ENCODE results near the gene TM4SF1.

TM4SF1 gene

DNA sequence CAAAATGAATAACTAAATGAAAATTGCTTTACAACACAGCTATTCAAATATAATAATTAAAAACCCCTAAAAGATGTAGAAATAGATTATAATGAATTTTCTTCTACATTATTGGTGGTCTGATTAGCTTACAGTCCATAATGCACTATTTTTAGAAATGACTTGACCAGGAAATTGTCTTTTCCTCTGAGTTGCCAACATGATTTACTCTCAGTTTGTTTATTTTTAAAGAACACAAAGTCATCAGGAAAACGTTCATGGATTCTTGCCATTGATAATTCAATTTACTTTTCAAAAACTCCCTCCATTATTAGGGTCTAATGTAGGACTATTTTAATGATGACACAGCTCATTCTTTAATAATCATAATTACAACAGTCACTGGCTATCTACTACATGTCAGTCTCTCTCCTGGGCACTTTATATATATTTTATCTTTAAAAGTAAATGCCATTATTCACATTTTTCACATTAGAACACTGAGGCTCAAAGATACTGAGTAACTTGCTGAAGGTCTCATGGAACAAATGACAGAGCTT lies 45.2 kb downstream of the TM4SF1 start:
- no peak for TF ChIP-seq POLR2AphosphoS5 (IDR thresholded peaks at IDR 0.05; ENCODE audit: low read depth, low read length)
- no peak for TF ChIP-seq POLR2A (IDR thresholded peaks at IDR 0.05; ENCODE audit: low read depth, low read length)
- no peak for TF ChIP-seq TAF1 (IDR thresholded peaks at IDR 0.05; ENCODE audit: borderline replicate concordance, low read depth, low read length)
- no peak for DNase-seq (ENCODE audit: insufficient read length)
- no peak for FAIRE-seq

DNA sequence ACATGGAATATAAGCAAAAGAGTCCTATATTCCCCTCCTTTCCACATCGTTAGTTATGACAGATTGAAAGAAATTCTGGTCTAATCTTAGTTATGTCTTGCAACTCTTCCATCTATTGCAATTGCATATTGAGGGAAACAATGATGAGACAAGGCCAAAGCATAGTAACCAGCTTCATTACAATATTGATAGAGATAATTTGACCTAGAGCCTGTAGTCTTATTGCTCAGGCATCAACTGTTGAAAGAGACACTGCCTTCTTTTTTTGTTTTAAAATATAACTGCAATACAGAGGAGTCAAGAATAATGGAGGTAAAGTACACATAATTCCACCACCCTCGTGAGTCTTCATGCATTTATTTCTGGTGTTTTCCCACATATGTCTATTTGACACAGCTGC lies 46.1 kb downstream of the TM4SF1 start:
- DNase-seq (ENCODE audit: insufficient read length) (no peak), FAIRE-seq (peak; percentile 24)
- no peak for TF ChIP-seq POLR2AphosphoS5 (IDR thresholded peaks at IDR 0.05; ENCODE audit: low read depth, low read length)
- no peak for TF ChIP-seq POLR2A (IDR thresholded peaks at IDR 0.05; ENCODE audit: low read depth, low read length)
- no peak for TF ChIP-seq TAF1 (IDR thresholded peaks at IDR 0.05; ENCODE audit: borderline replicate concordance, low read depth, low read length)

DNA sequence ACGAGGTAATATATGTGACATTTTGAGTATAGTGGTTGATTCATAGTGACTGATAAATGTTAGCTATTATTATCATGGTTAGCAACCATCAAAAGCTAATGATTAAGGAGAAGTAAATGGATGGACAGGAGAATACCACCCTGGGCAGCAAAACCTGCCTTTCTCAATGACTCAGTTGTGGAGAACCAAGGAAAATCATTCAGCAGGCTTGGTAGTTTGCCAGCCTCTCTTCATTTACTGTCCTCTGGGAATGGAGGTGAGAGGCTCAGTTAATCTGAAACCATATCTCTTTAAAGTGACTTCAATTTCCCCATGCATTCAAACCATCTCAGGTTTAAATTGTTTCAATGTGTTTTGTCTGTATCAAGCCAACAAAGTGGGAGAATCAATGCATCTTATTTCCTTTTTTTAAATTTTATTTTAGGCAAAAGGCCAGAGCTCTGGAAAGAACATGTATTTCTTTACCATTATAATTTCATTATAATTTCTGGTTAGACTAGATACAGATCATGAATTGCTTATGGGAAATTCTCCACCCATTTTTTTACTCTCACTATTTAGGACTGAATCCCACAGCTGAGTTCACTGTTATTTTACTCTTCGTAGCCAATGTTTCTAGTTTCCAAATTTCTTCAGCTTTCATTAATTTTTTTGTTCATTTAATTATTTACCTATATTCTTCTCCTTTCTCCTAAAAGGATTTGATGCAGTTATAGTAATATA lies 46.7 kb downstream of the TM4SF1 start:
- DNase-seq (ENCODE audit: insufficient read length) (no peak), FAIRE-seq (no peak)
- TF ChIP-seq POLR2A (IDR thresholded peaks at IDR 0.05; ENCODE audit: low read depth, low read length) (no peak), TAF1 (IDR thresholded peaks at IDR 0.05; ENCODE audit: borderline replicate concordance, low read depth, low read length) (no peak), POLR2AphosphoS5 (IDR thresholded peaks at IDR 0.05; ENCODE audit: low read depth, low read length) (no peak)

DNA sequence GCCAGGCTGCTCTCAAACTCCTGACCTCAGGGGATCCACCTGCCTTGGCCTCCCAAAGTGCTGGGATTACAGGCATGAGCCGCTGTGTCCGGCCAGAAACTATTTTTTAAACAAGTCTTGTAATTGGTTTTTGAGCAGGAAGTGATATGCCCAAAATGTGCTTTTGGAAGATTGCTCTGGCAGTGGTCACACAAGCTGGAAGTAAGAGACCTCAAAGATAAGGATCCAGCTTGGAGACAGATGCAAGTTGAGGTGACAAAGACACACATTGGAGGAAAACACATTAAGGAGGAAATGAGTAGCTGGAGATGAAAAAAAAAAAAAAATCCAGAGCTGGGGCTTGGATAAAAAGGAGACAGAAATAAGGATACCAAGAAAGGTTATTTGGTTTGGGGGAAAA lies 50.3 kb downstream of the TM4SF1 start:
- TF ChIP-seq POLR2A (IDR thresholded peaks at IDR 0.05; ENCODE audit: low read depth, low read length) (no peak), TAF1 (IDR thresholded peaks at IDR 0.05; ENCODE audit: borderline replicate concordance, low read depth, low read length) (no peak), POLR2AphosphoS5 (IDR thresholded peaks at IDR 0.05; ENCODE audit: low read depth, low read length) (no peak)
- DNase-seq (ENCODE audit: insufficient read length) = no peak
- no peak for FAIRE-seq

DNA sequence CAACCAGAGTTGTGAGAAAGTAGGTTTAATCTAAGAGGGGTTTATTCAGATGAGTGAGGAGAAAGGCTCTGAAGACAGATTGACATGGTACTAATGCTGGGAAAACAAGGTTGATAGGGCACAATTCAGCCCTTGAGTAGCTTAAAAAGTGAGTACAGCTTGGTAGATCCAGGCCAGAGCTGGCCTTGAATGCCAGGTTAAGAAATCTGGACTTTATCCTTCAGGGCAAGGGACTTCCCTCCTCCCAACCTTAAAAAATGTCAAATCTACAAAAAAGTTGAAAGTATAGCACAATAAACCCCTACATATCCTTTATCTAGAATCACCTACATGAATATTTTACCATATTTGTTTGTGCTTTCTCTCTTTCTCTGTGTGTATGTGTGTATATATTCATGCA lies 51.9 kb downstream of the TM4SF1 start:
- FAIRE-seq (no peak), DNase-seq (ENCODE audit: insufficient read length) (no peak)
- TF ChIP-seq TAF1 (IDR thresholded peaks at IDR 0.05; ENCODE audit: borderline replicate concordance, low read depth, low read length) (no peak), POLR2A (IDR thresholded peaks at IDR 0.05; ENCODE audit: low read depth, low read length) (no peak), POLR2AphosphoS5 (IDR thresholded peaks at IDR 0.05; ENCODE audit: low read depth, low read length) (no peak)

DNA sequence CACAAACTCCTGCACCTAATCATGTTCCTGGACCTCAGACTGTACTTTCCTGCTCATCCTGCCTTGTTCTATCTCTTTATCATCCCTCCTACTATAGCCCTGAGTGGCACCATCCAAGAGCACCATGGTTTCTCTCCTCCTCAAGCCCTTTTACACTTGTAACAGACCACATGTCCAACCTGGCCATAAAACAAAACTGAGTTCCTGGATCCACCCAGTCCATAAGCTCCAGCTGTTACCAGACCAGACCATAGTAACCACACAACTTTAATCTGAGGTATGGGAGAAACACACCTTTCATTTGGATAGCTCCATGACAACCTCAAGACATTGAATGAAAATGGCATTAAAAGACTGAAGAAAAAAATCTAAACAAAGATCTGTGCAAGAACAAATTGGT lies 53.1 kb downstream of the TM4SF1 start:
- no peak for FAIRE-seq
- DNase-seq (ENCODE audit: insufficient read length) = no peak
- TF ChIP-seq POLR2A (IDR thresholded peaks at IDR 0.05; ENCODE audit: low read depth, low read length) (no peak), TAF1 (IDR thresholded peaks at IDR 0.05; ENCODE audit: borderline replicate concordance, low read depth, low read length) (no peak), POLR2AphosphoS5 (IDR thresholded peaks at IDR 0.05; ENCODE audit: low read depth, low read length) (no peak)

DNA sequence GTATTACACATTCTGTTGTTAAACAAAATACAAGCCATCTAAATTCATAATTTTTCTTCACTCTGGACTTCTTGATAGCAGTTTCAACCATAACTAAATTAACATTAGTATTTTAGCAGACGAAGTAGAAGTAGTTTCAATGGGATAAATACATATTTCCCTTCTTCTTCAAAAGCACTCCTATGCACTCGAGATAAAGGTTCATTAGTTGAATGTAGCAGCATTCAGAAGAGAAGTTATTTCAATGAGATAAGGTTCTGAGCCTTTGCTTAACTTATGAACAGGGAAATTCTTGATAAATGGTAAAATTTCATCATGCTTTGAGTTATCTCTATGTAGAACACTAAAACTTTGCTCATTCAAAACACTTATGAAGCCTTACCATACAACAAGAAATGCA lies 55.8 kb downstream of the TM4SF1 start:
- no peak for TF ChIP-seq POLR2A (IDR thresholded peaks at IDR 0.05; ENCODE audit: low read depth, low read length)
- no peak for TF ChIP-seq TAF1 (IDR thresholded peaks at IDR 0.05; ENCODE audit: borderline replicate concordance, low read depth, low read length)
- TF ChIP-seq POLR2AphosphoS5 (IDR thresholded peaks at IDR 0.05; ENCODE audit: low read depth, low read length) = no peak
- no peak for DNase-seq (ENCODE audit: insufficient read length)
- FAIRE-seq = no peak

DNA sequence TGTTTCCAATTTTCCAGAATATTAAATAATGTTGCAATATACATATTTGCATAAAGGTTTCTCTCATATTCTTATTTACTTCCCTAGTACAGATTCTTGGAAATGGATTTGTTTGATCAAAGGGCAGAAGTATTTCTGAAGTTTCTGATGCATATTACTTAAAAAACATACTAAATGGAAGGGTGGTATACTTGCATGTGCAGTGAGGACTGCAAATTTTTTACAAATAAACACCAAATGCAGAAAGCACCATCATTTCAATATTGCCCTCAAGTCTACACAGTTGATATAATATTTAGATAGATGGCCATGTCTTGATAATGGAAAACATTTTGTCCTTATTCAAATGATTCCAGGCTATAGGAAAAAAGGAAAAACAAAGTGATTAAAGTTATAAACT lies 56.3 kb downstream of the TM4SF1 start:
- DNase-seq (ENCODE audit: insufficient read length) = no peak
- TF ChIP-seq POLR2AphosphoS5 (IDR thresholded peaks at IDR 0.05; ENCODE audit: low read depth, low read length) = no peak
- TF ChIP-seq POLR2A (IDR thresholded peaks at IDR 0.05; ENCODE audit: low read depth, low read length) = no peak
- TF ChIP-seq TAF1 (IDR thresholded peaks at IDR 0.05; ENCODE audit: borderline replicate concordance, low read depth, low read length) = no peak
- no peak for FAIRE-seq

DNA sequence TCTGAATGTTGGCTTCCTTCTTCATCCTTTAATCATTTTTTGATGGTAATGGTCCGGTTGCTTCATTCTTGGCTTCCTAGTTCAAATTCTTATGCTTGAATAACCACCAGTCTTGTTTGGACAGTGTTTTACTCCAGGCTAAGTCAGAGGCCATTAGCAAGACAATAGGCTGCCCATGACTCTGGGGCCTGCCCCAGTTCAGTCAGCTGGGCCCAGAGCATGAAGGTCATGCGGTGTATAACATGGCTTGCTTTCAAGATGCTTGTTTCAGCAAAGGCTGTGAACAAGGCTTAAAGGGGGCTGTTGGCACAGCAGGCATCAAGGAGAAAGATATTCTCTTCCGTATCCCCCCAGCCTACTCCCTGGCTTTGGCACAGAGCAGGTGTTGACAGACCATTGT lies 57.7 kb downstream of the TM4SF1 start:
- FAIRE-seq (no peak), DNase-seq (ENCODE audit: insufficient read length) (no peak)
- TF ChIP-seq POLR2AphosphoS5 (IDR thresholded peaks at IDR 0.05; ENCODE audit: low read depth, low read length) (no peak), POLR2A (IDR thresholded peaks at IDR 0.05; ENCODE audit: low read depth, low read length) (no peak), TAF1 (IDR thresholded peaks at IDR 0.05; ENCODE audit: borderline replicate concordance, low read depth, low read length) (no peak)

Measured in GM12892 (cell line).